H9 (cell line): Measurements from ENCODE around the gene PAMR1. TPM values are rescaled to one million over a fixed set of nuclear protein-coding genes. Genes with fewer than 3 reads are reported as not detected.

Experiments used
- DNase-seq: peaks from one replicate; pipeline ENCODE4 v3.0.0-alpha.2; 2017
- H2AFZ ChIP-seq: one replicate; pipeline ENCODE4 v1.6.1; 2013; ENCODE audit warnings: mild to moderate bottlenecking, low read length, control low read depth, moderate library complexity
- H2AK5ac ChIP-seq: 2 replicates; pipeline ENCODE4 v1.6.1; 2013; ENCODE audit warnings: low read length, control low read depth, mixed read lengths; ENCODE audit not compliant: insufficient read length
- H2BK120ac ChIP-seq: one replicate; pipeline ENCODE4 v1.6.1; 2013; ENCODE audit warnings: low read depth, mild to moderate bottlenecking, low read length, control low read depth, inconsistent platforms; ENCODE audit not compliant: poor library complexity, severe bottlenecking
- H2BK12ac ChIP-seq: 2 replicates; pipeline ENCODE4 v1.6.1; 2013; ENCODE audit warnings: low read length, control low read depth, mixed read lengths, low read depth; ENCODE audit not compliant: insufficient read length
- H2BK15ac ChIP-seq: 2 replicates; pipeline ENCODE4 v1.6.1; 2013; ENCODE audit warnings: low read depth, low read length, control low read depth
- H2BK20ac ChIP-seq: one replicate; pipeline ENCODE4 v1.6.1; 2013; ENCODE audit warnings: low read depth, mild to moderate bottlenecking, low read length, control low read depth, inconsistent platforms; ENCODE audit not compliant: poor library complexity, severe bottlenecking
- H2BK5ac ChIP-seq: 2 replicates; pipeline ENCODE4 v1.6.1; 2013; ENCODE audit warnings: low read length, control low read depth, mixed read lengths; ENCODE audit not compliant: insufficient read length
- H3K14ac ChIP-seq: 2 replicates; pipeline ENCODE4 v1.6.1; 2013; ENCODE audit warnings: low read length, control low read depth; ENCODE audit not compliant: insufficient read depth
- H3K18ac ChIP-seq: 2 replicates; pipeline ENCODE4 v1.6.1; 2013; ENCODE audit warnings: low read depth, mild to moderate bottlenecking, mixed read lengths, low read length, control low read depth; ENCODE audit not compliant: insufficient read length
- H3K23ac ChIP-seq: 2 replicates; pipeline ENCODE4 v1.6.1; 2013; ENCODE audit warnings: low read length, control low read depth, mixed read lengths, low read depth; ENCODE audit not compliant: insufficient read length
- H3K23me2 ChIP-seq: 2 replicates; pipeline ENCODE4 v1.6.1; 2013; ENCODE audit warnings: low read depth, mild to moderate bottlenecking, mixed read lengths, low read length, control low read depth; ENCODE audit not compliant: insufficient read length, poor library complexity, severe bottlenecking
- H3K27ac ChIP-seq: 2 replicates; pipeline ENCODE4 v1.5.1; 2013; ENCODE audit warnings: low read length, control low read depth, mixed read lengths, low read depth; ENCODE audit not compliant: insufficient read length
- H3K27me3 ChIP-seq: 2 replicates; pipeline ENCODE4 v1.6.1; 2013; ENCODE audit warnings: low read length, control low read depth, inconsistent platforms; ENCODE audit not compliant: insufficient read depth
- H3K4ac ChIP-seq: 2 replicates; pipeline ENCODE4 v1.6.1; 2013; ENCODE audit warnings: low read depth, mild to moderate bottlenecking, control low read depth, inconsistent platforms, low read length, moderate library complexity
- H3K4me1 ChIP-seq: 2 replicates; pipeline ENCODE4 v1.6.1; 2013; ENCODE audit warnings: low read length, control low read depth, inconsistent platforms; ENCODE audit not compliant: insufficient read depth
- H3K4me2 ChIP-seq: 2 replicates; pipeline ENCODE4 v1.6.1; 2013; ENCODE audit warnings: low read length, control low read depth, mixed read lengths; ENCODE audit not compliant: insufficient read length, insufficient read depth
- H3K56ac ChIP-seq: 2 replicates; pipeline ENCODE4 v1.6.1; 2013; ENCODE audit warnings: low read depth, mild to moderate bottlenecking, mixed read lengths, low read length, control low read depth; ENCODE audit not compliant: insufficient read length
- H3K79me1 ChIP-seq: 2 replicates; pipeline ENCODE4 v1.6.1; 2013; ENCODE audit warnings: low read depth, mild to moderate bottlenecking, moderate library complexity, low read length, control low read depth, inconsistent platforms; ENCODE audit not compliant: insufficient read depth, poor library complexity, severe bottlenecking
- H3K79me2 ChIP-seq: 2 replicates; pipeline ENCODE4 v1.6.1; 2013; ENCODE audit warnings: low read length, control low read depth, inconsistent platforms; ENCODE audit not compliant: insufficient read depth
- H3K9ac ChIP-seq: 2 replicates; pipeline ENCODE4 v1.6.1; 2013; ENCODE audit warnings: low read length, control low read depth, mixed read lengths; ENCODE audit not compliant: insufficient read length; ENCODE audit errors: extremely low read depth
- H3K9me3 ChIP-seq: one replicate; pipeline ENCODE4 v1.6.1; 2013; ENCODE audit warnings: low read depth, low read length, inconsistent platforms; ENCODE audit not compliant: control insufficient read depth
- H3T11ph ChIP-seq: one replicate; pipeline ENCODE4 v1.6.1; 2013; ENCODE audit warnings: mild to moderate bottlenecking, low read length, control low read depth, inconsistent platforms
- H4K20me1 ChIP-seq: one replicate; pipeline ENCODE4 v1.6.1; 2013; ENCODE audit not compliant: control insufficient read depth, insufficient read length, insufficient read depth
- H4K5ac ChIP-seq: 2 replicates; pipeline ENCODE4 v1.6.1; 2013; ENCODE audit warnings: low read depth, mild to moderate bottlenecking, mixed read lengths, low read length, control low read depth; ENCODE audit not compliant: insufficient read length
- H4K8ac ChIP-seq: replicated peaks from 2 replicates; pipeline ENCODE4 v1.6.1; 2013; ENCODE audit warnings: low read length, control low read depth, mixed read lengths, low read depth; ENCODE audit not compliant: insufficient read length
- H4K91ac ChIP-seq: 2 replicates; pipeline ENCODE4 v1.6.1; 2013; ENCODE audit warnings: low read depth, mild to moderate bottlenecking, moderate library complexity, mixed read lengths, low read length, control low read depth; ENCODE audit not compliant: insufficient read length
- H3K27ac Mint-ChIP-seq, 3 experiments: 2 replicates in 2 of 3; 3 replicates in 1 of 3; pipeline ENCODE4 v1.8.0; 2020 to 2021; ENCODE audit warnings: mixed read lengths in 3 of 3, mild to moderate bottlenecking in 1 of 3, moderate library complexity in 1 of 3
- H3K27me3 Mint-ChIP-seq: 2 replicates; pipeline ENCODE4 v1.8.0; 2021; ENCODE audit warnings: low read depth, mild to moderate bottlenecking, moderate library complexity, mixed read lengths
- H3K36me3 Mint-ChIP-seq, 3 experiments: 2 replicates in 2 of 3; 3 replicates in 1 of 3; pipeline ENCODE4 v1.8.0; 2020 to 2021; ENCODE audit warnings: low read depth in 3 of 3, mixed read lengths in 3 of 3; ENCODE audit not compliant: insufficient read depth in 1 of 3
- H3K4me1 Mint-ChIP-seq, 2 experiments: 2 replicates each; pipeline ENCODE4 v1.8.0; 2020; ENCODE audit warnings: mixed read lengths in 2 of 2
- H3K4me3 Mint-ChIP-seq, 2 experiments: 2 replicates in 1 of 2; 3 replicates in 1 of 2; pipeline ENCODE4 v1.8.0; 2020 to 2021; ENCODE audit warnings: mild to moderate bottlenecking in 2 of 2, mixed read lengths in 2 of 2, moderate library complexity in 1 of 2
- H3K9me3 Mint-ChIP-seq, 2 experiments: 2 replicates in 1 of 2; 3 replicates in 1 of 2; pipeline ENCODE4 v1.8.0; 2020; ENCODE audit warnings: mild to moderate bottlenecking in 2 of 2, mixed read lengths in 2 of 2, moderate library complexity in 1 of 2
- total RNA-seq: library from RNA; stranded (reverse); gene quantifications from 2 replicates; pipeline ENCODE4 v1.2.1, GENCODE V29; 2021
- TF ChIP-seq, protein P1 (sequence below): fragments of 200-600 bp; sonication (generic); conservative IDR thresholded peaks from 3 replicates; pipeline ENCODE4 v1.8.0; 2021; ENCODE audit warnings: antibody characterized with exemption, mild to moderate bottlenecking

Gene PAMR1
- total RNA-seq, 1 experiment from 2014 or later: 2.4 TPM

DNA sequence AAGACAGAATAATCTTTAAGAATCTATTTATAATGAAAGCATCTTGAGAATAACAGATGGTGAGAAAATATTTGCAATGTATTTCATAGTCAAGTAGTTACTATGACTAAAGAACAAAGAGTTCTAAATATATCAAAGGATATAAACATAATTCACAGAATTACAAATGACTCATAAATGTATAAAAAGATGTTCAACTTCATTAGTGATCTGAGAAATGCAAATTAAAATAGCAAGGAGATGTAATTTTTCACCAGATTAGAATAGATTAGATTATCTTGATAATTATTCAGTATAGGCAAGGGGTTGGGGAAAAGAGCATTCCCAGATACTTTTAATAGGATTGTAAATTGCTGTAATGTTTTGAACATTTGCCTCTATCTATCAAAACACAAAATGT is 30.1 kb upstream of the PAMR1 start:
- H3K79me1 ChIP-seq: no peaks in the 10 kb centered on the region
- no peak overlapping the region for H2AFZ ChIP-seq
- H2BK5ac ChIP-seq: no peak overlapping the region
- Mint-ChIP-seq H3K4me1 (peaks cover 16 to 22% of the 10 kb centered on the region in 2 experiments), H3K27ac (no peak overlapping the region), H3K36me3 (no peaks in the 10 kb centered on the region), H3K9me3 (no peaks in the 10 kb centered on the region), H3K27me3 (peaks cover 5% of the 10 kb centered on the region), H3K4me3 (no peak overlapping the region)
- peaks cover 3% of the 10 kb centered on the region; the same call in 1 of the 2 replicates for H3K4me1 ChIP-seq
- H3K23ac ChIP-seq: no peak overlapping the region
- no peaks in the 10 kb centered on the region for H3K23me2 ChIP-seq
- TF ChIP-seq, protein P1, sequence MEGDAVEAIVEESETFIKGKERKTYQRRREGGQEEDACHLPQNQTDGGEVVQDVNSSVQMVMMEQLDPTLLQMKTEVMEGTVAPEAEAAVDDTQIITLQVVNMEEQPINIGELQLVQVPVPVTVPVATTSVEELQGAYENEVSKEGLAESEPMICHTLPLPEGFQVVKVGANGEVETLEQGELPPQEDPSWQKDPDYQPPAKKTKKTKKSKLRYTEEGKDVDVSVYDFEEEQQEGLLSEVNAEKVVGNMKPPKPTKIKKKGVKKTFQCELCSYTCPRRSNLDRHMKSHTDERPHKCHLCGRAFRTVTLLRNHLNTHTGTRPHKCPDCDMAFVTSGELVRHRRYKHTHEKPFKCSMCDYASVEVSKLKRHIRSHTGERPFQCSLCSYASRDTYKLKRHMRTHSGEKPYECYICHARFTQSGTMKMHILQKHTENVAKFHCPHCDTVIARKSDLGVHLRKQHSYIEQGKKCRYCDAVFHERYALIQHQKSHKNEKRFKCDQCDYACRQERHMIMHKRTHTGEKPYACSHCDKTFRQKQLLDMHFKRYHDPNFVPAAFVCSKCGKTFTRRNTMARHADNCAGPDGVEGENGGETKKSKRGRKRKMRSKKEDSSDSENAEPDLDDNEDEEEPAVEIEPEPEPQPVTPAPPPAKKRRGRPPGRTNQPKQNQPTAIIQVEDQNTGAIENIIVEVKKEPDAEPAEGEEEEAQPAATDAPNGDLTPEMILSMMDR: no peak
- no peak overlapping the region for H3K18ac ChIP-seq
- no peak overlapping the region for H2BK120ac ChIP-seq
- H4K5ac ChIP-seq: no peak overlapping the region
- H3K4me2 ChIP-seq: no peak overlapping the region
- no peak overlapping the region for H4K91ac ChIP-seq
- no peak overlapping the region for H2BK20ac ChIP-seq
- no peak overlapping the region for H3K4ac ChIP-seq
- H3K27me3 ChIP-seq: no peaks in the 10 kb centered on the region
- H3K9ac ChIP-seq: no peak overlapping the region
- DNase-seq: no peak
- no peak overlapping the region for H3K27ac ChIP-seq
- no peaks in the 10 kb centered on the region for H3K9me3 ChIP-seq
- no peak overlapping the region for H3K56ac ChIP-seq
- H4K8ac ChIP-seq: no peak overlapping the region
- H3K14ac ChIP-seq: no peak overlapping the region
- no peak overlapping the region for H2BK15ac ChIP-seq
- no peak overlapping the region for H2BK12ac ChIP-seq
- no peaks in the 10 kb centered on the region for H3K79me2 ChIP-seq
- no peak overlapping the region for H2AK5ac ChIP-seq
- no peak overlapping the region for H3T11ph ChIP-seq
- H4K20me1 ChIP-seq: no peaks in the 10 kb centered on the region
